ENCODE results near the gene DPY19L2.
"Not testable (repeated sequence)": the region's sequence is repeated elsewhere in the genome, so short reads cannot be mapped to it uniquely, and the experiment has no call there.

DPY19L2 gene

DNA sequence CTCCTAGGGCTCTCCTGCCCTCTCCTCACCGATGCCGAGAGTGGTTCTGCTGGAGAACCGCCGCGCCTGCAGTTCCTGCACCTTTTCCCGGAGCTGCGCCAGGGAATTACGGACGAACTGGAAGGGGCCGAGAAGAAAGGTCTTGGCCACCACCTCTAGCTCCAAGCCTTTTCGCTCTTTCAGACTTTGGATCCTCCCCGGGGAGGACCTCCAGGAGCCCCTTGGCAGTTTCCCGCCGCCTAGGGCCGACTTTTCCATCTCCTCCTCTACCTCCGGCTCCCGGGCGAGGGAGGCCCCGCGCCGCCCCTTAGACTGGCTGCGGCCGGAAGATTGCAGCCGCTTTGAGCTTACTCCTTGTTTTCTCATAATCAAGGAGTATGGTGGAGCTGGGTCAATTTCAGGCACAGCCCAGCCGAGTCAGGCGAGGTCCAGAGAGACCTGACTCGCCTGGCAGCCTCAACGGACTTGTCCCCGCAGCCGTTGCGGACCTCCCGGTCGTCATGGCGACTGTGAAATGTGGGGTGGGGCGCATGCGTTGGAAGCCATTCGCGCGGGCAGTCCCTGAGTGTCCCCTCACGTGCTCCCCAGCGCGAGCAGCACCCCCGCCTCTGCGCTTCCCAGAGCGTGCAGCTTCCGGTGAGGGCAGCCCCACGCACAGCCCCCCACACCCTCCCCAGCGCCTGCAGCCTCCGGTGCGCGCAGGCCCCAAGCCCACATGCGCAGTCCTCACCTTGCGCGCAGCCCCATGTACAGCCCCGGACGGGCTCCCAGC lies at the start of gene DPY19L2:
DPY19L2 (minus strand) TSS at position 466 of the 772 bp plus-strand sequence; CDS start at position 366, 100 bp downstream.
- no peak for DNase-seq (ENCODE audit: low read depth, low spot score)

DNA sequence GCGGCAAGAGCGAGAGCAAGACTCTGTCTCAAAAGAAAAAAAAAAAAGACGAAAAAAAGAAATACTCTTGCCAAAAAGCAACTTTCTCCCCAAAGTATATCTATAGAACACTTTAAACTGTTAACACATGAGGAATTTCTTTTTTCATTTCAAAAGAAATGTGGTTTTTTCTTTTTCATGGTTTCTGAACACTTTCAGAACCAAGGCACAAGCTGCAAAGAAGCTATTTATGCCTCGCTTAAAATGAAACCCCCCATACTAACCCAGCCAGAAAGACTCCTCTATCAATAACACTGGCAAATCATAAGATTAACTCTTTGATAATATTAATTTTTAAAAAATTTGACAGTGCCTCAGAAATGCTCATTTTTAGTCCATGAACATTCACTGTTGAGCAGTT lies 48.6 kb upstream of the DPY19L2 start:
- not testable (repeated sequence) for DNase-seq (ENCODE audit: low read depth, low spot score)

DNA sequence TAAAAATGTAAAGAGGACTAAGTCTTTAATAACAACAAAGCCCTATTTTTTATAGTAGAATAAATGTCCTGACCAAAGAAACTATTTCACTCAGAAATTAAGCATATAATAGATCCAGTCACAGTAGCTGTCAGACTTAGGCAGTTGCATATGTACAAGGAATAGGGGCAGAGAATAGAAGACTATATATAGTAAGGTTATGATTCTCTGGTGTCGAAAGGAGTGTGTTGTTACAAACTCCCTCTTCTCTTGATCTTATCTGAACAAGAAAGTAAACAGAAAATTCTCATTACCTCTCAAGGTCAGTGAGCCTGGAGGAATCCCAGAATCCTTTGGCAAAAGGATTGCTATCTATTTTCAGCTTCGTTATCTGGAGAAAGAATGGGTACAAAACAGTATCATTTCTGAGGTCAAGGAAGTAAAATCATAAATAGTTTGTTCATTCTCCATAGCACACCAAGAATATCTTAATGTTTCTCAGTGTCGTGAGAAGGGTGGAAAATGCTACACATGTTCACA lies 46.9 kb upstream of the DPY19L2 start:
- not testable (repeated sequence) for DNase-seq (ENCODE audit: low read depth, low spot score)

DNA sequence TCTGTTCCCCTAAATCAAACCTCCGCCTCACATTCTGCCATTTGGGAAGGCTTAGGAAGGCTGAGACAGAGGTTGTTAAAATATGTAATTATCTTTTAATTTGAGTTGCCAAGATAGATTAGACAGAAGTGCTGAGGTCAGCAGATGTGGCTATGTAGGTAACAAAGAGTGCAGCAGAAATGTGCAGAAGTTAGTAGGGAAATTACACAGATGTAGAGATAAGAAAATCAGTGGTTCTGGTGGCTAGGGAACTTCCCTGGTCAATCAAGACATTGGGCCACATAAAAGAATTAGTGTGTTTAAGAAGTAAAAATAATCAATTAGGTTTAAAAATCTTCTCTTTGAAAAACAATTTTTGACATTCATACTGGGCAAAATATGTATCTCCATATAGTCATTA lies 46.1 kb upstream of the DPY19L2 start:
- DNase-seq (ENCODE audit: low read depth, low spot score): not testable (repeated sequence)

GRCh38 chr12:63713681-63714075 lies 45.4 kb upstream of the DPY19L2 start:
- not testable (repeated sequence) for DNase-seq (ENCODE audit: low read depth, low spot score)

GRCh38 chr12:63712979-63713680 lies 44.8 kb upstream of the DPY19L2 start:
- not testable (repeated sequence) for DNase-seq (ENCODE audit: low read depth, low spot score)

DNA sequence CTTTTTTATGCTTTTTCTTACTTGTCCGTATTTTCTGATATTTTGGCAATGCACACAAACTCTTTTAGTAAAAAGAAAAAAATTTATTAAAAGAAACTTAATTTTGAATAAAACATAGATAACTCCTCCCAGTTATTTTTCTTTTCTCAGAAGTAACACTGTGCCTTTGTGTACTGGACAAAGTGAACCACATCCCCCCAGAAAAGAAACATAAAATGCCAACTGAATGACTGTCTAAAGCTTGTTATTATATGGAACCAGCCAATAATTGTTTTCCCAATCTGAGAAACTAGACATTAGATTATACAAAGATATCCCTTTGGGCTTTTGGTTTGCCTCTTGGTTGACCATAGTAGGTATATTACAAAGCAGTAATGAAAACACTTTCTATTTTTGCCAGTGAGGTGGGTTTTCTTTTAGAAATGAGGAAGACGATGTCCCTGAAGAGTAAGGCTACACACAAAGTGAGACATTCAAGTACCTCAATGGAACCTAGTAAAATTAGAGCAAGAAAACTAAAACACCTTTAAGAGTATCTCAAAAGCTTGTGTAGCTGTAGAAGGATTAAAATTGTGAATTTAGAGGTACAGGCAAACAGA lies 44.2 kb upstream of the DPY19L2 start:
- not testable (repeated sequence) for DNase-seq (ENCODE audit: low read depth, low spot score)

DNA sequence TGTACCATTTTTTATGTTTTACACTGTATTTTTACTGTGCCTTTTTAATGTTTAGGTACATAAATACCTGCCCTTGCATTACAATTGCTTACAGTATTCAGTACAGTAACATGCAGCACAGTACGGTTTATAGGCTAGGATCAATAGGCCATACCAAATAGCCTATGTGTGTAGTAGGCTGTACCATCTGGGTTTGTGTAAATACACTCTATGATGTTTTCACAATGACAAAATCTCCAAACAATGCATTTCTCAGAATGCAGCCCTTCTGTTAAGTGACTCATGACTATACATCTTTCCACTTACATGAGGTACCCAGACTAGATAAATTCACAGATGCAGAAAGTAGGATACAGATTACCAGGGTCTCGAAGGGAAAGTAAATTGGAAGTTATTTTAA lies 43.0 kb upstream of the DPY19L2 start:
- not testable (repeated sequence) for DNase-seq (ENCODE audit: low read depth, low spot score)

DNA sequence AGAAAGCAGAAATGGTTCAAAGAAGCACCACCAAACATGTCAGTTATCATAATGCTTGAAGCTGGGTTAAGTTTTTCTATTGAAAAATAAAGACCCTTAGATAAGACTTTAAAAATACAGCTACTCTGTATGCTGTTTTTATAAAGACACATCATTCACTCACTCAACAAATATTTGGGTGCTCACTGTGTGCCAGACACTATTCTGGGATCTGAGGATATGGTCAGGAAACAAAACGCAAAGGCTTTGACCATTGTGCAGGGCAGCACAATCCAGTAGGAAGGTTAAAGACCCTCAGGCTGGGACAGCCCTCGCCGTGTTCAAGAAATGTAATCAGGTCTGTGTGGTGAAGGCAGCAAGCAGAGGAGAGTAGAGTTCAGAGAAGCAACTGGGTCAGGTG lies 38.0 kb upstream of the DPY19L2 start:
- DNase-seq (ENCODE audit: low read depth, low spot score): no peak

DNA sequence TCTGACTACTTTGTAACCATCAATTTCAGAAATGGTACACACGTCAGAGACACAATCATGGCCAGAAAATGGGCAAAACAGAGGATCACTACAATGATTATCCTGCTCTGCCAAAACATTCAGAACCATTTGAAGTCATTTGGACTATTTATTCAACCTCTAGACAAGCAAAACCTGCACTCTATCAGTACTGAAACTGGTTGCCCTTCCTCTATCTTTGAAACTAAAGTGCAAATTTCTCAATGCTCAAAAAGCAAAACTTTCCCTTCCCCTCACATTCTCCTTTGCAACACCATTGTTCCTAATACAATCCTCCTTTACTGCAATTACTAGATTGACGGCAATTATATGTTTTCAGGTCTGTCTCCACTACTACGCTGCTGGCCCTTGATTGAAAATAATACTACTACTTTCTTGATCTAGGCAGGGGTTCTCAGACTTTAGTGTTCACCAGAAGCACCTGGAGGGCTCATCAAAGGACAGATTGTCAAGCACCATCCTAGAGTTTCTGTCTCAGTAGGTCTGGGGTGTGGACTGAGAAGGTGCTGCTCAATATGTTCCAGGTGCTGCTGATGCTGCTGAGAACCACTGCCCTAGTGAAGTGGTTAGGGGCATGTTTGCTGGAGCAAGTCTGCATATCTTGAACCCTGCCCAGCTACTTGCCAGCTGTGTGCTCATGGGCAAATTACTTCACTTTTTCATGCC lies 31.5 kb upstream of the DPY19L2 start:
- DNase-seq (ENCODE audit: low read depth, low spot score): not testable (repeated sequence)

GRCh38 chr12:63699011-63699410 lies 30.7 kb upstream of the DPY19L2 start:
- DNase-seq (ENCODE audit: low read depth, low spot score): not testable (repeated sequence)

- not testable (repeated sequence) for DNase-seq (ENCODE audit: low read depth, low spot score)
Measured at GRCh38 chr12:63690837-63691236, 22.5 kb upstream of the DPY19L2 start.

DNA sequence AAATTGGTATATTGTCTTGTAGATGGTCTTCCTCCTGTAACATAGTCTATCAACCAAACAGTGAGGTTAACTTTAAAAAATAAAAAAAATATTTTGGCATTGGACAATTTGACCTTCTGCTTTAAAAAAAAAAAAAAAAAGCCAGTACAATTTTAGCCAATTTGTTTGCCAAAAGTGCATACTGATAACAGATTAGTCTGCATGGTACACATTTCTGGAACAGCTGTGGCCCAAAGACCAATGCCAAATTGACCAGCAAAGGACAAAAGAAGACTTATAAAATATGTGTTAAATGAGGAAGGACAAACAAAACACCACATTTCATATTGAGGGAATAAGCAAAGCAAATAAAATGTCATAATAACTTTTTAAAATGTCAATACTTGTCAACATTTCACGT lies 20.8 kb upstream of the DPY19L2 start:
- not testable (repeated sequence) for DNase-seq (ENCODE audit: low read depth, low spot score)

GRCh38 chr12:63686623-63687022 lies 18.3 kb upstream of the DPY19L2 start:
- not testable (repeated sequence) for DNase-seq (ENCODE audit: low read depth, low spot score)

GRCh38 chr12:63685789-63686188 lies 17.5 kb upstream of the DPY19L2 start:
- not testable (repeated sequence) for DNase-seq (ENCODE audit: low read depth, low spot score)

- DNase-seq (ENCODE audit: low read depth, low spot score): not testable (repeated sequence)
Measured at GRCh38 chr12:63682617-63683016, 14.3 kb upstream of the DPY19L2 start.

DNA sequence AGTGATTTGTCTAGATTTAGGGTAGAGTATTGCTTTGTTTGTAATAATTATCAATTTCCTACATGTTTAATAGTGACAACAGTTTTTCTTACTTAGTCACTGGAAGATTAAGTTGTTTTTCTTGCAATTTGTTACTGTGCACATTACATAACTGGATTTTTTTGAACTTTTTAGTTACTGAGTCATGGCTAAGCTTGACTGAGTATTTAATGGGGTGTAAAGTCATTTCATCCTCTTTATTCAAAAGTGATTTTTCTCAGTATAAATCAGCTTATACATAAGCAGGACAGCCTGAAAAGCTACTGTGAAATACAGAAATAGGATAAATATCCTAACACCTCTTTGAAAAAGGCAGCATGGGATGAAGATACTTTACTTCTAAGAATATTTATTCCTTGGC lies 12.5 kb upstream of the DPY19L2 start:
- not testable (repeated sequence) for DNase-seq (ENCODE audit: low read depth, low spot score)

DNA sequence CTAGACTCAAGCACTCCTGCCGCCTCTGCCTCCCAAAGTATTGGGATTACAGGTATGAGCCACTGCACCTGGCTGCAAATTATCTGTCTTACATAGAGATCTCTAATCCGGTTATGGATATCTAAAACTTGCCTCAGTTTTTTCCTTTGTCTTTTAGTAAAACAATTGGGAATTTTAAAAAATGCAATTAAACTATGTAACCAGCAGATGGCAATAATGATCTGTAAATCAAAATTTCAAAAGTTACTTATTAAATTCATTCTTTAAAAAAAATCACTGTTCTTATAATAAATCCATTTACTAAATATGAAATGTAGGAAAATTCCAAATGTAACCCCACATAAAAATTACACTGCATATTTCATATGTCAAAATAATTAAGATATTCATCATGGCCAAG lies 4.3 kb upstream of the DPY19L2 start:
- not testable (repeated sequence) for DNase-seq (ENCODE audit: low read depth, low spot score)

GRCh38 chr12:63669936-63670335 lies 1.6 kb upstream of the DPY19L2 start:
- DNase-seq (ENCODE audit: low read depth, low spot score): not testable (repeated sequence)

DNA sequence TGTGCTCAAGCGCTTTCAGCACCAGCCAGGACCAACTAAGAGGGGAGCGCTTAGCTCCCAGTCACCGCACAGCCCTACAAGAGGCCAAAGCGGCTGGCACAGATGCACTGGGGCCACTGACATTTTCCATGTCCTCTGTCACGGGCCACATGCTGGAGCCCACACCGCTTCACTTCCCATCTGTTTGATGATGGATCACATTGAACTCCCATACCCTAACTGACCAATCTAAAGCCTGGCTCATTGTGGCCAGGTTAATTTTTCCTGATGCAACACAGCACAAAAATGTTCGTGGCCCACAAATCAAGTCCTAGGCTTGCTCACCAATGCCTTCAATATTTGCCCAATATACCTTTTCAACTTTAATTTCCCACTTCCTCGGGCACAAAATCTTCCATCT lies 1.1 kb upstream of the DPY19L2 start:
- DNase-seq (ENCODE audit: low read depth, low spot score): not testable (repeated sequence)

- not testable (repeated sequence) for DNase-seq (ENCODE audit: low read depth, low spot score)
Measured at GRCh38 chr12:63668800-63669365, 590 bp upstream of the DPY19L2 start.
